IPS-NIHi7 (cell line): ENCODE data around the gene ABCB8.
A peak's percentile ranks its signal among the peaks of the same experiment; 100 is the strongest.

Source experiments
- DNase-seq: peaks from one replicate; pipeline ENCODE4 v3.0.0; 2012; ENCODE audit warnings: mixed read lengths; ENCODE audit errors: extremely low spot score

Gene ABCB8

DNA sequence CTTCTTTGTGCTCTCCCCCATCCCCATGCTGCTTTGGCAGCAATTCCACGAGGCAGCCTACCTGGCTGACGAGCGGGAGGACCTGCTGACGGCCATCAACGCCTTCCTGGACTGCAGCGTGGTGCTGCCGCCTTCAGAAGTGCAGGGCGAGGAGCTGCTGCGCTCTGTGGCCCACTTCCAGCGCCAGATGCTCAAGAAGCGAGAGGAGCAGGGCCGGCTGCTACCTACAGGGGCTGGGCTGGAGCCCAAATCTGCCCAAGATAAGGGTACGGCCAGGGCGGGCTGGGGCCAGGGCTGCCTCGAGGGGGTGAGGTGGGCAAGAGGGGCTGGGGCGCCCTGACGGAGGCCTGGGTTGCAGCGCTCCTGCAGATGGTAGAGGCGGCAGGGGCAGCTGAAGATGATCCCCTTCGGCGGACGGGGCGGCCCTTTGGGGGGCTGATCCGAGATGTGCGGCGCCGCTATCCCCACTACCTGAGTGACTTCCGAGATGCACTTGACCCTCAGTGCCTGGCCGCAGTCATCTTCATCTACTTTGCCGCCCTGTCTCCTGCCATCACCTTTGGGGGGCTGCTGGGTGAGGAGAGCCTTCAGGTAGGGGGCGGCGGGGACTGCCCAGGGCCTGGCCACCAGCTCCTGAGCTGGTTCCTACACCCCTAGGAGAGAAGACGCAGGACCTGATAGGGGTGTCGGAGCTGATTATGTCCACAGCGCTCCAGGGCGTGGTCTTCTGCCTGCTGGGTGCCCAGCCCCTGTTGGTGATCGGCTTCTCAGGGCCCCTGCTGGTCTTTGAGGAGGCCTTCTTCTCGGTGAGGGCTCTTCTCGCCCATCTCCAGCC, 43.0 kb downstream of the ABCB8 start:
- DNase-seq, result no peak

DNA sequence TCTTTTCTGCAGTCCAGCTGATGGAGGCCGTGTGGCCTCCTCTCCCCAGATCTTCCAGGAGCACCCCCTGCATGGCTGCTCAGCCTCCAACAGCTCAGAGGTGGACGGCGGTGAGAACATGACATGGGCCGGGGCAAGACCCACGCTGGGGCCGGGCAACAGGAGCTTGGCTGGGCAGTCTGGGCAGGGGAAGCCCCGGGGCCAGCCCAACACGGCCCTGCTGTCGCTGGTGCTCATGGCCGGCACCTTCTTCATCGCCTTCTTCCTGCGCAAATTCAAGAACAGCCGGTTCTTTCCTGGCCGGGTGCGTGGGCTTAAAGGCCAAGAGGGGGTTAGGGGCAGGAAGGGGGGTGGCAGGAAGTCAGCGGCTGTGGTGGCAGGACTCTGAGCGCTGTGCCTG, 45.7 kb downstream of the ABCB8 start:
- DNase-seq, result no peak

DNA sequence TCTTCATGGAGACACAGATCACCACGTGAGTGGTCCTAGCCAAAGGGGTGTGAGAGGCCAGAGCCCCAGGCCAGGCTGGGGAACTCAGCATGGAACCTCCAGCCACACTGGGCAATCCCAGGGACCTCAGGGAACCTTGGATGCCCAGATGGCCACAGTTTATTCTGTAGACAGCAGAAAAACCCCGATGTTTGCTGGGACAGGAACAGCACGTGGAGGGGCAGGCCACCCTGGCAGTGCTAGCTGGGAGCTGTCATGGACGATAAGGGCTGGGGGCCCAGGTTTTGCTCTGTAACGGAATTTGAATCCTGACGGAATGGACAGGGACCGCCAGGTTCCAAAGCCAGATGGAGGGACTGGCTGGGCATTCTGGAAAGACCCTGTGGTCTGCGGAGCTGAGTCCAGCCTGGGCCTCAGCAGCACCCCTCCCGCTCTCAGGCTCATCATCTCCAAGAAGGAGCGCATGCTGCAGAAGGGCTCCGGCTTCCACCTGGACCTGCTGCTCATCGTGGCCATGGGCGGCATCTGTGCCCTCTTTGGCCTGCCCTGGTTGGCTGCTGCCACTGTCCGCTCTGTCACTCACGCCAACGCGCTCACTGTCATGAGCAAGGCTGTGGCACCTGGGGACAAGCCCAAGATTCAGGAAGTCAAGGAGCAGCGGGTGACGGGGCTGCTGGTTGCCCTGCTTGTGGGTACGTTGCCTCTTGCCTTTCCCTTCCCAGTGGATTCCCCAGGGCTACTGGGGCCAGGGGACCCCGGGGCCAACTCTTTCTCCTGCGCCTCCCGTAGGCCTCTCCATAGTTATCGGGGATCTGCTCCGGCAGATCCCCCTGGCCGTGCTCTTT, 46.8 kb downstream of the ABCB8 start:
- no peak for DNase-seq

DNA sequence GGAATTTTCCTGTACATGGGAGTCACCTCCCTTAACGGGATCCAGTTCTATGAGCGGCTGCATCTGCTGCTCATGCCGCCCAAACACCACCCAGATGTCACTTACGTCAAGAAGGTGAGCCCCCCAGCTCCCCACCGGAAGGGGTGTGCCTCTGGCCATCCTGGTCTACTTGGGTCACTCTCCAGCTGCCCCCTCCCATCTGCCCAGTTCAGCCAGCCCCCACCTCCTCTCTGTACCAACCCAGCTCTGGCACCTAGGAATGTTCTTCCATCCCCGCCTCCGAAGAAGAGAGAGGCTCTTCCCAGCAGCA, 47.4 kb downstream of the ABCB8 start:
- DNase-seq, result no peak

DNA sequence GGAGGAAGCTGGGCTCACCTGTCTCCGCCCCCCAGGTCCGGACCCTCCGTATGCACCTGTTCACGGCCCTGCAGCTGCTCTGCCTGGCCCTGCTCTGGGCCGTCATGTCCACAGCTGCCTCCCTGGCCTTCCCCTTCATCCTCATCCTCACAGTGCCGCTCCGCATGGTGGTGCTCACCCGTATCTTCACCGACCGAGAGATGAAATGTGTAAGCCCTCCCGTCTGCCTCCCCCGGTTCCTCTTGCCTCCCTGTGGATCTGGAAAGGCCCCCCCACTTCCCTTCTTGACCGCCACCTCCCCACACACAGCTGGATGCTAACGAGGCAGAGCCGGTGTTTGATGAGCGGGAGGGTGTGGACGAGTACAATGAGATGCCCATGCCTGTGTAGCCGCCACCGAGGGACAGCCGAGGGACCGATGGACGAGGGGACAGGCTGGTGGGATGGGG, 47.8 kb downstream of the ABCB8 start:
- no peak for DNase-seq

DNA sequence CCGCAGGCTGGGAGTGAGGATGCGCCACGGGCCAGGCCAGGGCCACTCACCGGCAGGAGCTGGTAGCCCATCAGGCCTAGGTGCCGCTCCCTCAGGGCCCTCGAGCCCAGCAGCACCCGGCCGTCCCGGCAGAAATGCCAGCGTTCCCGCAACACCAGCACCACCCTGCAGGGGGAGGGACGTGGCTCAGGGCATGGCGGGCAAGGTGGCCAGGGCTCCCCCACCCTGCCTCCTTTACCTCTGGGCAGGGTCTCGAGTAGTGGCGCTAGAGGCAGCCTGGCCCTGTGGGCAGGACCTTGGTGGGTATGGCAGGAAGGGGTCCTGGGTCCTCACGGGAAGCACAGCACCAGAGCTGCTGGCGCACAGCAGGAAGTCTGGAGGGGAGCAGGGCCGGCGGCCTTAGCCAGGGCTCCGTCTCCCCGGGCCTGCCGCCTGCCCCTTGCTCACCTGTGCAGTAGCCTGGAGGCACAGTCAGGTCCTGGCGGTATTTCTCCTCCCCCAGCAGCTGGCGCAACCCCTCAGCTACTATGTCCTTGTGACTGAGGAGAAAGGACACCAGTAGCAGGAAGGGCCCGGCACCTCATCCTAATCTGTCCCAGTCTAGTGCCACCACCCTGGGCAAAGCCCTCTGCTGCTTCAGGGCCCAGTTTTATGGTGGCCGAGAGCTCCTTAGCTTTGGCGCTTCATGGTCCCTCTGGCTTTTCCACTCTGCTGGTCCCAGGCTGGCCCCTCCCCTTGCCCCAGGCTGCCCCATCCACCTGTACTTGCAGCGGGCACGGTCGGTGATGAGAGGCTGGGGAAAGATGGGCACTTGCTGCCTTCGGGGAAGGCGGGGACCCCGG, 48.8 kb downstream of the ABCB8 start:
- DNase-seq, result peak; percentile 73

DNA sequence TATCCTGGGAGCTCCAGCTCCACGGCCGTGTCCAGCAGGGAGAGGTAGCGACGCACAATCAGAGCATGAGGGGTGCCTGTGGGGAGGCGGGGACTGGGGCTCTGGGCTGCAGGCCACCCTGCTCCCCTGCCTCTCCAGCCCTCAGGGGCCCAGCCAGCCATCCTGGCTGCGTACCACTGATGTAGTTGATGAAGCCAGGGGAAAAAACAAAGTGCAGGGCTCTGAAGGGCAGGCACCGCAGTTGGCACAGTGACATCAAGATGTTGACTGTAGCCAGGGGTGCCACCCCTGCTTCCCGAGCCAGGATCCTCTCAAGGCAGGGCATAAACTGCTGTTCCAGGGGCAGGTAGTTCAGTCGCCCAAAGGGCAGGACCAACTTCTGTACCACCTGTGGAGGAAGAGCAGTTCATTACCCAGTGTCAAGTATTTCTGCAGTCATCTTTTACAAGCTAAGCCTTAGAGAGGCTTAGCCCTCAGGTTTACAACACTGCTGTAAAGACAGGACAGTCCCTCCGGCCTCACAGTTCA, 49.5 kb downstream of the ABCB8 start:
- DNase-seq, result no peak

DNA sequence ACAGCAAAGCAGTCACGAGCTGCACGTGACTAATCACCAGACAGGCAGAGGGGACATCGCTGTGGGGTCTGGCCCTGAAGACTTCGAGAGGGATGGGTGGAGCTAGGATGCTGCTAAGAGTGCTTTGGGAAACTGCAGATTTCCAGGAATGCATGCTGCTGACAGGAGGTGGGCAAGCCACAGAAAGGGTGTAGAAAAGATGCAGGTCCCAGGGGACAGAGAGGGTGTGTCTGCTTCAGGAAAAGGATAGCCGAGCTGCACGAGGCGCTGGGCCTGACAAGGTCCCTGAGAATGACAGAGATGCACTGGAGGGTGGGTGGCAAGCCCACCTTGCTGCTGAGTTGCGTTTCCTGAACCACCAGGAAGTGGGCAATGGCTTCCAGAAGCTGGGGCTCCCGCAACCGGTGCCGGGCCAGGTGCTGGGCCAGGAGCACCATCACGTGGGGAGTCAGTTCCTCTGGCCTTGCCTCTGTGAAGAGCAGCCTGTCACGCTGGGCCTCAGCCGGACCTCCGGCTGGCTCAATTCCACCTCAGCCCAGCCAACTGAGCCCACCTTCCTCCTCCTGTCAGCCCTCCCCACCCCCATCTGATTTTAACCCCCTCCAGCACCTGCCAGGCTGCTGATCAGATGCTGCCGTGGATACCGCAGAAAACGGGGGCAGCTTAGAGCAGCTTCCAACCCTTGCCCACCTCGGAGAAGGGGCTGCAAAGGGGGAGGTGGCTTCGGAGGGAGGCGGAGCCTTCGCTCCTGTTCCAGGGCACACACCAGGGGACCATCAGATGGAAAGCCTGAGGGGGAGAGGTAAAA, 50.2 kb downstream of the ABCB8 start:
- peak; percentile 58 for DNase-seq

DNA sequence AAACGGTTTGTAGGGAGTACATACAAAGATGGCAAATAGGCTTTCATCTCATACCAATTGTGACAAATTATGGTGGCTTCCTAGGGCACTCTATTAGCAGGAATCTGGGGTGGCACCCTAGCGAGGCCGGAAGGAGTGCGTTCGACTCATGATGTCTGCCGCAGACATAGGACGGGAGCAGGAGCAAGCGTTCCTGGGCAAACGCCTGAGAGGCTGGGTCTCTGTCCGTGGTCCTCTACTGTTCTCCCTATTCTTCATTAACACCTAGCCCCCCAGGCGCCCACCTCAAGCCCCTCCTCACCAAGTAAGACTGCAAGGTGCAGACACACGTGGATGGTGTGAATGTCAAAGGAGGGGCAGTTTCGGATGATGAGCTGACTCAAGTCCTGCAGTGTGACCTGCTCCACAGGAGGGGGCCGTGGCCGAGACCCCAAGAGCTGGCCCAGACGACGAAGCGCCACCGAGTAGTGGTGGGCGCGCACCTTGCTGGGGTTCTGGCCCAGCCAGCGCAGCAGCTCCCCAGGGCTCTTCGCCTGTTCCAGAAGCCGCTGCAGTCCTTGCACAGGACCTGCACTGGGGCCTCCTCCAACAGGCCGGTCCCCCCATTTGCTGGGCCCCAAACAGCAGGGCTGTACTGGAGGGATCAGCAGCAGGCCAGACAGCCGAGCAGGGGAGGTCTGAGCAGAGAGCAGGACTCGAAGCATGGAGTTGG, 51.1 kb downstream of the ABCB8 start:
- no peak for DNase-seq

DNA sequence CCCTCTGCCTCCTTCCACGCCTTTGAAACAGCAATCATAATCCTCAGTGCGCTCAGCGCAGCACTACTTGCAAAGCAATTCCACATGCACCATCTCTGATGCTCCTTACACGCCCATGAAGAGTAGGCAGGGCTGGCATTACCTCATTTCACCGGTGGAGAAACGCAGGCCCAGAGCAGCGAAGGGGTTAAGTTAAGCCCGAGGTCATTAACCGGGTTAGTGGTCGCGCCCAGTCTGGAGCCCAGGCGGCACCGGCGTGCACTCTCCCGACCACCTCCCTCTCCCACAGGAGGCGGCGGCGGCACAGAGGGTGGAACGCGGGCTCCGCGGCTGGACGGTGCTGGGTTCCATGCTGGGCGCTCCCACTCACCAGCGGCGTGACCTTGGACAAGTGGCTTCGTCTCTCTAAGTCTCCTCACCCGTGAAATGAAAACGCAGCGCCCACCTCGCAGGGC, 51.8 kb downstream of the ABCB8 start:
- no peak for DNase-seq

DNA sequence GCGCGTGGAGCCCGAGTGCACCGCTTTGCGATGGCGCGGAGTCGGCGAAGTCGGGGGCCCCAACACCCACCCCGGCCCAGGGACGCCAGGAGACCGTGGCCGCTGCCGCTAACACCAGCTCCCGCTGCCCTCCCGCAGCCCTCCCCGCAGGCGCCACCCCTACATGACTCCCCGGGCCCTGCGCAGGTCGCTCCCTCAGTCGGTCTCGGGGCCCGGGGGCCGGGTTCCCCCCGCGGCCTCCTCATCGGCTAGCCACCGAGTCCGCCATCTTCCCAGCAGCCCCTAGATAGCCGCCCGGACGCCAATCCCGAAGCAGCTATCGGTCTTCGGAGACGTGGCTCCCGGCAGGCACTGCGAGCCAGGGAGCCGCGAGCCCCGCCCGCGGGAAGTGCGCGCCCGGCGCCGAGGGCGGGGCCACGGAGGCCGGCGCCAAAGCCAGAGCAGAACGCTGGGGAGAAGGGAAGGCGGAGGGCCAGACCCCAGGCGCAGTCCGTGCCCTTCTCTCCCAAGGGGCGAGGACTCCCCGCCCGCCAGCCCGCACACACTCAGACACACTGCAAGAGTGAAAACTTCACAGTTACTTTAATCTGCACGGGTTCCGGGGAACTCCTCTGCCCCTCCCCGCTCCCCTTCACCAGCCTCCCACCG, 52.4 kb downstream of the ABCB8 start, which contains the start of gene FASTK:
FASTK (minus strand) TSS at position 288 of the 648 bp plus-strand sequence; CDS start at position 245, 43 bp downstream.
- peak; percentile 91 for DNase-seq

DNA sequence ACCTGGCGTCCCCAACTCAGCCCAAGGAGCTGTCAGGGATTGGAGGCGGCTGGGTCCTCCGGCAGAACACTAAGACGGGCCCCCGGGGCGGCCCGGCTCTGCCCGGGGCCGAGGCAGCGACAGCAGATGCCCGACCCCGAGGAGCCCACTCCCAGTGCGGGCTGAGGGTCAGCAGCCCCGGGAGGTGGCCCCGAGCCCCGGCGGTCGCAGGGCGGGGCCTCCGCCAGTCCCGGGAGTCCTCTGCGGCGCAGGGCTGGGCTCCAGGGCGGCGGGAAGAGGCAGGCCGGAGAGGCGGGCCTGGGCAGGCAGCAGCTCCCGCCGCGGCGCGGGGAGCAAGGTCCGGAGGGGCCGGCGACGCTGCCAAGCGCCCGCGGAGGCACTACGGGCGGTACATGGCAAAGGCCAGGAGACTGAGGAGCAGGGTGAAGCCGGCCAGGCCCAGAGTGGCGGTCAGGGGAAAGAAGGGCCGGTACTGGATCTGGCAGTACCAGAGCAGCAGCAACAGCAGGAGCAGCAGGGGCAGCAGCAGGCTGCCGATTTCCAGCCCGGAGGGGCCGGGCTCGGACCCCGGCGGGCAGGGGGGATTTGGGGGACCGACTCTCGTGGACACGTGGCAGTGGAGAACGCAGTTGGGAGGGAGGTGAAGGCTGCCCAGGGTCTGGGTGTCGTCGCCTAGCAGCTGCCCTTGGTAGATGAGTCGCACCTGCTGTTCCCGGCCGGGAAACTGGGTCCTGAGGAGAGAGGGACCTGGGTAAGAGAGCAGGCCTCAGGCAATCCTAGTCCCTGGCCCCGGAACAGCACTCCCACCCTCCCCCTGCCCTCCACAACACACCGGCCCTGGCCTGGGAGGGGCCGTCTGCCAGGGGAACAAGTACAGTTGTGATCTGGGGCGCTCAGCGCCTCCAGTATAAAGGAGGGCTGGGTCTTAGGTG, 53.2 kb downstream of the ABCB8 start:
- DNase-seq, result no peak

DNA sequence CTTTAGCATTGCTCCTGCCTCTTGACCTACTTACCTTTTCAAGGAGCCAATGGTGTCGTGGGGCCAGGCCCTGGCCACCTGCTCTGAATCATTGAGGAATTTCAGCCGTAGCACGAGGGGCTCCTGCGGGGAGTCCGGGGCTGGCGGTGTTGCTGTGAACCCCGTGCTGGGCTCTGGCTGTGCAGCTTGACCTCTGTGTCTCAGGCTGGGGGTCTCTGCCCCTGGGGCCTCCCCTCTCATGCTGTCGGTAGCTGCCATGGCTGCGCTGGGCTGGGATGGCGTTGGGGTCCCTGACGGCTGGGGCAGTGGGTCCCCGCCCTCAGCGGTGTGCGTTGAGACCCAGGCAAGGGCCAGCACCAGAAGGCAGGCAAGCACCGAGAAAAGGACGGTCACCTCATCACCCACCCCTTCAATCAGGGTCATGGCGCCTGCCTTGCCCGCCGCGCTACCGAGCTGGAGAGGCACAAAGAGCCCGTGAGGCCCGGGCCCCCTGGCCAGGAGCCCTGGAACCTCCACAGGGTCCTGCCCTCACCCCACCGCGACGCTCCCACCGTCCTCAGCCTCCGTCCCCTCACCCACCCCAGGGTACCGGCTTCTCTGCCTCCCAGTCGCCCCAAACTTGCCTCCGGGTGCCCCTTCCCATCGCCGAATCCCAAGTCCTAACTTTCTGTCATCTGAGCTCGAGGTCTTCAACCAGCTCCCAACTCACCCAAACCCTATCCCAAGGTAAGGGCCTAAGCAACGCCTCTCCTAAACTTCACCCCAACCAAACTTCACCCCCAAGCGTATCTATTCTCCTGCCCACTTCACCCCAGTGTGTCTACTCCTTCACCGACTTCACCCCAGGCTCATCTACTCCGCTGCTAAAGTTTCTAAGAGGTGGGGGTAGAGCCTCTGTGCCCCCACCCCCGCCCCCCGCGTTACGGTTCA, 54.2 kb downstream of the ABCB8 start:
- DNase-seq, result no peak

DNA sequence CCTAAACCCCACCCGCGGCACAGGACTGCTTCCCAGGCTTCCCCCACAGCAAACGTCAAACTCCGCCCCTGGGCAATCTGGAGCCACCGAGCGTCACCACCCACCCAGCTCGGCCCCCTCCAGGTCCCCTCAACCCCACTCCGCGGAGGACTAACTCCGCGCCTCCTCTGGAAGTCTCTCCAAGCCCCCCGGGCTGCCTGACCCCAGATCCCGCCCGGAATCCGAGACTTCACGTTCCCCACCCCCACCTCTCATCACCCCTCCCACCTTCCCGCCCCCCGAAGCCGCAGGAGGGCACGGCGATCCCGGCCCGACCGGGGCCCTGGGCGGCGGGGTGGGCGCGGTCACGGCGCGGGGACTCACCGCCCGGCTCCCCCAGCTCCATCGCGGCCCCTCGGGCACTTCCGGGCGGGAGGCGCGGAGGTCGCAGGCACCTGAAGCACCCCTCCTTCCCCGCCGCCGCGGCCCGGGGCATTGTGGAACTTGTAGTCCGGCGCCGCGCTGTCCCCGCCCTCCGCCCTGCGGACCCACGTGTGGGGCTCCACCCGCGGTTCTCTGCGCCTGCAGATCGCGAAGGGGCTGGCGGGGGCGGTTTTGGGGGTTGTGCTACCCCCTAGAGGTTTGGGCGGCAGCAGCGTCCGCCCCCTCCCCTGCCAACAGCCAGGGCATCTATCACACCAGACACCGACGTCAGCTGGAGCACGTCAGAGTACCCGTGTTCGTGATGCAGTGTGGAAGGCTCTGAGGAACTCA, 55.0 kb downstream of the ABCB8 start, which contains the start of gene TMUB1:
TMUB1 (minus strand) TSS at position 423 of the 753 bp plus-strand sequence. CDS start 930 bp downstream, outside the sequence.
- DNase-seq, result no peak

DNA sequence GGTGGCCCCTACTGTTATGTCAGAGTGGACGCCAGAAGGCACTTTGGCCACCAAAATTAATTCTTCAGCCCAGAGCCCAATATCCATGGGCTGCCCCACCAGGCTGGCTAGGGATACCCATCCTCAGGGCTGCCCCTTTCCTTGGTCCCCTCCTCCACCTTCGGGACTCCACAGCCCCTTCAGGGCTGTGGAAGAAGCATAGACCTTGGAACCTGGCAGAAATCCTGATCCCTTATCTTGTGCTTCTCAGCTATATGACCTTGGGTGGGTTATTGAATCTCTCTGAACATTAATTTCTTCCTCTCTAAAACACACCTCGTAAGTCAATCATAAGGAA, 55.5 kb downstream of the ABCB8 start:
- no peak for DNase-seq

DNA sequence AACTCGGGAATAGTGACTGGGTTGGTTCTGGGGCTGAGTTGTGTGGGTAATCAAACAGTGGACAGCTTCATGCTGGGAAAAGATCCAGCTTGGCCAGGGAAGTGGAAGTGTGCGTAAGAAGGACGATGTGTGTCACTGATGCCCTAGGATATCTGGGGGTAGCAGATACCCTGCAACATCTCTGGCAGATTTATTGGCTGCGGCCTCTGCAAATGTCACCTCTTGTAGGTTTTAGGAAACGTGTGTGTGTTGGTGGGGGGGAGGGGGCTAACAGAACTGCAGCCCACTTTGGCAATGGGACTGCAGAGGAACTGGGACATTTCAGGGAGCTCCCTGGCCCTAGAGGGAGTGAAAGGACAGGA, 57.1 kb downstream of the ABCB8 start:
- DNase-seq, result no peak
